ENCODE measurements around the gene DPYD.

Gene DPYD

GRCh38 chr1:97433824-97434177 is 487.0 kb downstream of the DPYD start:
- DNase-seq (ENCODE audit: low spot score) = no peak
- TF ChIP-seq CTCF (IDR thresholded peaks at IDR 0.05; ENCODE audit: extremely low read depth, missing control alignments) = no peak

- no peak for TF ChIP-seq CTCF (IDR thresholded peaks at IDR 0.05; ENCODE audit: extremely low read depth, missing control alignments)
- no peak for DNase-seq (ENCODE audit: low spot score)
Observed at GRCh38 chr1:97433094-97433823, 487.6 kb downstream of the DPYD start.

GRCh38 chr1:97427371-97427770 is 493.5 kb downstream of the DPYD start:
- DNase-seq (ENCODE audit: low spot score) = no peak
- TF ChIP-seq CTCF (IDR thresholded peaks at IDR 0.05; ENCODE audit: extremely low read depth, missing control alignments) = no peak

GRCh38 chr1:97424209-97424608 is 496.6 kb downstream of the DPYD start:
- no peak for TF ChIP-seq CTCF (IDR thresholded peaks at IDR 0.05; ENCODE audit: extremely low read depth, missing control alignments)

GRCh38 chr1:97423403-97423802 is 497.4 kb downstream of the DPYD start:
- DNase-seq (ENCODE audit: low spot score) = no peak
- TF ChIP-seq CTCF (IDR thresholded peaks at IDR 0.05; ENCODE audit: extremely low read depth, missing control alignments) = no peak

More at GRCh38 chr1:97424209-97424608, 496.6 kb downstream of the DPYD start:
- no peak for DNase-seq (ENCODE audit: low spot score)

GRCh38 chr1:97417661-97418060 is 503.2 kb downstream of the DPYD start:
- DNase-seq (ENCODE audit: low spot score) = no peak
- no peak for TF ChIP-seq CTCF (IDR thresholded peaks at IDR 0.05; ENCODE audit: extremely low read depth, missing control alignments)

GRCh38 chr1:97414682-97415312 is 506.0 kb downstream of the DPYD start:
- TF ChIP-seq CTCF (IDR thresholded peaks at IDR 0.05; ENCODE audit: extremely low read depth, missing control alignments) = no peak
- no peak for DNase-seq (ENCODE audit: low spot score)

Measured in GM20000 (cell line).